NB4 (cell line): ENCODE results near the gene ACOXL.

Source experiments
- CTCF ChIP-seq: IDR thresholded peaks from one replicate; pipeline ENCODE4 v1.5.1; 2012; ENCODE audit warnings: low read depth, low read length
- MAX ChIP-seq: IDR thresholded peaks from 2 replicates; pipeline ENCODE4 v1.6.1; 2011; ENCODE audit warnings: low read depth, low read length
- MYC ChIP-seq: IDR thresholded peaks from 2 replicates; pipeline ENCODE4 v1.6.1; 2011; ENCODE audit warnings: low read depth, low read length
- POLR2A ChIP-seq: IDR thresholded peaks from 2 replicates; pipeline ENCODE4 v1.6.1; 2011; ENCODE audit warnings: mild to moderate bottlenecking; ENCODE audit not compliant: insufficient read length; ENCODE audit errors: extremely low read depth

- no peak for TF ChIP-seq CTCF
- TF ChIP-seq POLR2A = no peak
- no peak for TF ChIP-seq MAX
- no peak for TF ChIP-seq MYC
These were observed 42.0 kb upstream of the ACOXL start for GRCh38 chr2:110690083-110690965.
